ENCODE results near the gene AIRE. TPM values are rescaled to one million over a fixed set of nuclear protein-coding genes. Genes with fewer than 3 reads are reported as not detected.

AIRE gene
- total RNA-seq, 6 experiments from 2014 or later: not detected

DNA sequence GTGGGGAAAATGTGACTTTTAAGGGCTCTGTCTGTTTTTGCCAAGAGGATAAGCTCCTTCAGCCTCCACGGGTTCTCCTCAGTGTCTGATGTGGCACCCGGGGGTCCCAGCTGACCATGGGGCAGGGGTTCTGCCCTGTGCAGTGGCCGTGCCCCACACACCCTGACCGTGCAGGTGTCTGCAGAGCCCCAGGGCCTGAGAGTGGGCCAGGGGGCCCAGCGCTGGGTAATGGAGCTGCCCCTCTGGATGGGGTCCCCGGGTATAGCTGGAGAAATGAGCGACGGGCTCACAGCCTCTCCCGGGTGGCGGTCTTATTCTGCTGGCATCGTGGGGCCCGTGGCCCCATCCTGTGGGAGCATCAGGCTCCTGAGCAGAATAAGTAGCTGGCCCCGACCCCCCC lies 11.2 kb downstream of the AIRE start:
- Histone ChIP-seq H3K36me3 (no peaks in the 10 kb centered on the region), H3K27me3 (no peaks in the 10 kb centered on the region), H3K27ac (no peak overlapping the region), H3K4me1 (peaks cover 0 to 20% (median 8%) of the 10 kb centered on the region in 4 donors), H3K4me3 (no peak overlapping the region), H3K9me3 (no peaks in the 10 kb centered on the region)
- intact Hi-C loops (cut with DNase I): no loop called here
- ATAC-seq (no peak), DNase-seq (no peak)
- TF ChIP-seq, protein P1, sequence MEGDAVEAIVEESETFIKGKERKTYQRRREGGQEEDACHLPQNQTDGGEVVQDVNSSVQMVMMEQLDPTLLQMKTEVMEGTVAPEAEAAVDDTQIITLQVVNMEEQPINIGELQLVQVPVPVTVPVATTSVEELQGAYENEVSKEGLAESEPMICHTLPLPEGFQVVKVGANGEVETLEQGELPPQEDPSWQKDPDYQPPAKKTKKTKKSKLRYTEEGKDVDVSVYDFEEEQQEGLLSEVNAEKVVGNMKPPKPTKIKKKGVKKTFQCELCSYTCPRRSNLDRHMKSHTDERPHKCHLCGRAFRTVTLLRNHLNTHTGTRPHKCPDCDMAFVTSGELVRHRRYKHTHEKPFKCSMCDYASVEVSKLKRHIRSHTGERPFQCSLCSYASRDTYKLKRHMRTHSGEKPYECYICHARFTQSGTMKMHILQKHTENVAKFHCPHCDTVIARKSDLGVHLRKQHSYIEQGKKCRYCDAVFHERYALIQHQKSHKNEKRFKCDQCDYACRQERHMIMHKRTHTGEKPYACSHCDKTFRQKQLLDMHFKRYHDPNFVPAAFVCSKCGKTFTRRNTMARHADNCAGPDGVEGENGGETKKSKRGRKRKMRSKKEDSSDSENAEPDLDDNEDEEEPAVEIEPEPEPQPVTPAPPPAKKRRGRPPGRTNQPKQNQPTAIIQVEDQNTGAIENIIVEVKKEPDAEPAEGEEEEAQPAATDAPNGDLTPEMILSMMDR (IDR thresholded peaks at IDR 0.05): no peak
- no peak for TF ChIP-seq POLR2A (IDR thresholded peaks at IDR 0.05)
- WGBS (ENCODE audit: insufficient coverage, low coverage, low lambda C conversion rate, missing lambda C conversion rate): 40% methylated on average over 1 of the region's 13 CpGs

DNA sequence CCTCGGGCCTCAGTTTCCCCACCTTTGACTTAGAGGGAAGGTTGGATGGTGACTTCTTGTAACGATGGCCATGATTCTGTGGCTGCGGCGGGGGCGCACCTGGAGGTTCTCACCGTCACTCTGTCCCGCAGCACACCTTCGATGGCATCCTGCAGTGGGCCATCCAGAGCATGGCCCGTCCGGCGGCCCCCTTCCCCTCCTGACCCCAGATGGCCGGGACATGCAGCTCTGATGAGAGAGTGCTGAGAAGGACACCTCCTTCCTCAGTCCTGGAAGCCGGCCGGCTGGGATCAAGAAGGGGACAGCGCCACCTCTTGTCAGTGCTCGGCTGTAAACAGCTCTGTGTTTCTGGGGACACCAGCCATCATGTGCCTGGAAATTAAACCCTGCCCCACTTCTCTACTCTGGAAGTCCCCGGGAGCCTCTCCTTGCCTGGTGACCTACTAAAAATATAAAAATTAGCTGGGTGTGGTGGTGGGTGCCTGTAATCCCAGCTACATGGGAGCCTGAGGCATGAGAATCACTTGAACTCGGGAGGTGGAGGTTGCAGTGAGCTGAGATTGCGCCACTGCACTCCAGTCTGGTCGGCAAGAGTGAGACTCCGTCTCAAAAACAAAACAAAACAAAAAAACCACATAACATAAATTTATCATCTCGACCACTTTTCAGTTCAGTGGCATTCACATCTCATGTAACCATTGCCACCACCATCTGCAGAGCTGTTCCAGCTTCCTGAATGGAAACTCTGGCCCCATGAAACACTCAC lies 12.0 kb downstream of the AIRE start:
- ATAC-seq: peak; percentile 66 to 73 (median 68)
- no peak overlapping the region for H3K27ac ChIP-seq
- 7% methylated on average over 7 of the region's 22 CpGs for WGBS (ENCODE audit: insufficient coverage, low coverage, low lambda C conversion rate, missing lambda C conversion rate)

DNA sequence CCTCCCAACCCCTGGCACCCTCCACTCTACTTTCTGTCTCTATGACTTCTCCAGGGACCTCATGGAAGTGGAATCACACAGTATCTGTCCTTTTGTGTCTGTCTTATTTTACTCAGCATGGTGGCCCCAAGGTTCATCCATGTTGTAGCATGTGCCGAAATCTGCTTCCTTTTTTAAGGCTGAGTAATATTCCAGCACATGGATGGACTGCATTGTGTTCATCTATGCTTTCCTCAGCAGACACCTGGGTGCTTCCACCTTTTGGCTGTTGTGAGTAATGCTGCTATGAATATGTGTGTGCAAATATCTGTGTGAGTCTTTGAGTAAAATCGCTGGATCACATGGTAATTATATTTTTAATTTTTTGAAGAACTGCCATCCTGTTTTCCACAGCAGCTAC lies 12.6 kb downstream of the AIRE start:
- Histone ChIP-seq H3K27ac (no peak overlapping the region), H3K4me1 (peaks cover 0 to 34% (median 11%) of the 10 kb centered on the region in 4 donors), H3K27me3 (no peaks in the 10 kb centered on the region), H3K9me3 (no peaks in the 10 kb centered on the region), H3K36me3 (no peaks in the 10 kb centered on the region), H3K4me3 (no peak overlapping the region)
- TF ChIP-seq, protein P1 (IDR thresholded peaks at IDR 0.05): no peak
- no peak for TF ChIP-seq POLR2A (IDR thresholded peaks at IDR 0.05)
- ATAC-seq (no peak), DNase-seq (no peak)
- WGBS (ENCODE audit: insufficient coverage, low coverage, low lambda C conversion rate, missing lambda C conversion rate): 85% methylated on average over 2 of the region's 2 CpGs
- intact Hi-C loops (cut with DNase I): no loop called here

More for the DNA sequence above, 12.0 kb downstream of the AIRE start:
- no peaks in the 10 kb centered on the region for H3K27me3 ChIP-seq
- H3K4me1 ChIP-seq: peaks cover 0 to 28% (median 8%) of the 10 kb centered on the region in 4 donors
- no peaks in the 10 kb centered on the region for H3K36me3 ChIP-seq
- no peak for TF ChIP-seq POLR2A (IDR thresholded peaks at IDR 0.05)
- TF ChIP-seq, protein P1 (IDR thresholded peaks at IDR 0.05): peak; percentile 78 to 84 (median 84)
- intact Hi-C loops (cut with DNase I): no loop called here
- no peaks in the 10 kb centered on the region for H3K9me3 ChIP-seq
- DNase-seq: peak; percentile 85 to 88 (median 86)
- H3K4me3 ChIP-seq: no peak overlapping the region

DNA sequence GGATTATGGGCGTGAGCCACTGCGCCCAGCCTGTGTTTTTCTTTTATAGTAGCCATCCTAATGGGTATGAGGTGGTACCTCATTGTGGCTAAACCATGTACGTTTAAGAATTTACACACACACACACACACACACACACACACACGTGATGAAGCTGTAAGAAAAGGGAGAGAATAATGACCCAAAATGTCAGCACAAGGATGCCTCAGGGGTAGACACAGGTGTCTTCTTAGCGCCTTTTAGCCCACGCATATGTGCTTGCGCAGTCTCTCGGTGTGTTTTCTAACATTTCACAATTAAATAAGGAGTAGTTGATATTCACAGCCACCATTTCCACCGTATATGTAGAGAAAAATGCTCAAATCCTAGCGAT lies 13.4 kb downstream of the AIRE start:
- Histone ChIP-seq H3K4me1 (peaks cover 0 to 41% (median 14%) of the 10 kb centered on the region in 4 donors), H3K27me3 (no peaks in the 10 kb centered on the region)
- intact Hi-C loops (cut with DNase I): no loop called here

More for the DNA sequence above, 13.4 kb downstream of the AIRE start:
- Histone ChIP-seq H3K36me3 (no peaks in the 10 kb centered on the region), H3K27ac (peak overlapping the region; percentile 84 to 88 (median 86)), H3K4me3 (peak overlapping the region; percentile 66 to 88 (median 71)), H3K9me3 (no peaks in the 10 kb centered on the region)
- TF ChIP-seq, protein P1 (IDR thresholded peaks at IDR 0.05): no peak
- TF ChIP-seq POLR2A (IDR thresholded peaks at IDR 0.05): no peak
- no peak for DNase-seq
- WGBS (ENCODE audit: insufficient coverage, low coverage, low lambda C conversion rate, missing lambda C conversion rate): 22% methylated on average over 10 of the region's 10 CpGs
- no peak for ATAC-seq
